Fibroblast of lung (primary cell): ENCODE results near the gene IGDCC3. TPM values are rescaled to one million over a fixed set of nuclear protein-coding genes. Genes with fewer than 3 reads are reported as not detected.
A peak's percentile ranks its signal among the peaks of the same experiment; 100 is the strongest.

Experiments used
- DNase-seq, 2 donors: peaks; one replicate each; pipeline versions ENCODE4 v3.0.0 to v3.0.0-alpha.2; 2010; ENCODE audit warnings: low read depth in 2 of 2
- H2AFZ ChIP-seq: 2 replicates; pipeline ENCODE4 v1.5.1; 2012; ENCODE audit warnings: low read length, control low read depth, inconsistent platforms
- H3K27ac ChIP-seq: 2 replicates; pipeline ENCODE4 v1.5.1; 2011; ENCODE audit warnings: low read length, control low read depth; ENCODE audit not compliant: insufficient read depth
- H3K27me3 ChIP-seq: 2 replicates; pipeline ENCODE4 v1.5.1; 2011; ENCODE audit warnings: mild to moderate bottlenecking, low read length; ENCODE audit not compliant: control insufficient read depth, insufficient read depth
- H3K36me3 ChIP-seq: 2 replicates; pipeline ENCODE4 v1.5.1; 2011; ENCODE audit warnings: low read length; ENCODE audit not compliant: control insufficient read depth, insufficient read depth
- H3K4me1 ChIP-seq: 2 replicates; pipeline ENCODE4 v1.5.1; 2011; ENCODE audit warnings: low read length; ENCODE audit not compliant: control insufficient read depth, insufficient read depth; ENCODE audit errors: extremely low read depth
- H3K4me2 ChIP-seq: 2 replicates; pipeline ENCODE4 v1.5.1; 2011; ENCODE audit warnings: low read length, control low read depth; ENCODE audit not compliant: insufficient read depth; ENCODE audit errors: extremely low read depth
- H3K4me3 ChIP-seq, 4 experiments: fragments of 200-600 bp in 1 of 4; sonication (generic) in 1 of 4; replicated peaks in 1 of 4; 2 replicates each; pipeline ENCODE4 v1.5.1; 2011 to 2016; ENCODE audit warnings: low read length in 4 of 4, low read depth in 3 of 4, mild to moderate bottlenecking in 3 of 4, control low read depth in 2 of 4, inconsistent platforms in 1 of 4, mixed read lengths in 1 of 4; ENCODE audit not compliant: insufficient read depth in 1 of 4; ENCODE audit errors: control extremely low read depth in 1 of 4
- H3K79me2 ChIP-seq: 2 replicates; pipeline ENCODE4 v1.5.1; 2012; ENCODE audit warnings: mild to moderate bottlenecking, low read length, inconsistent platforms; ENCODE audit not compliant: control insufficient read depth, insufficient read depth
- H3K9ac ChIP-seq: 2 replicates; pipeline ENCODE4 v1.5.1; 2011; ENCODE audit warnings: mild to moderate bottlenecking, low read length, control low read depth; ENCODE audit not compliant: insufficient read depth
- H3K9me3 ChIP-seq: 2 replicates; pipeline ENCODE4 v1.5.1; 2012; ENCODE audit warnings: low read depth, low read length; ENCODE audit not compliant: control insufficient read depth, insufficient read depth
- H4K20me1 ChIP-seq: 2 replicates; pipeline ENCODE4 v1.5.1; 2011; ENCODE audit warnings: low read length; ENCODE audit not compliant: control insufficient read depth, insufficient read depth; ENCODE audit errors: extremely low read depth
- EZH2 ChIP-seq: IDR thresholded peaks from 2 replicates; pipeline ENCODE4 v1.5.1; 2012; ENCODE audit warnings: low read length, control low read depth, mild to moderate bottlenecking; ENCODE audit errors: missing control alignments
- polyA minus RNA-seq: library from RNA; depleted of rRNA, polyadenylated mRNA; stranded (reverse); fragments of >200 nt; gene quantifications from 2 replicates; pipeline ENCODE4 v1.2.3, GENCODE V29; 2011; ENCODE audit warnings: low replicate concordance
- polyA plus RNA-seq, 2 donors: library from polyadenylated mRNA; depleted of rRNA in 1 of 2; stranded (reverse) in 1 of 2; unstranded in 1 of 2; fragments of >200 nt; gene quantifications; 2 replicates each; pipeline ENCODE4 v1.2.1, GENCODE V29; 2011 to 2012; ENCODE audit warnings: missing spikeins in 1 of 2
- total RNA-seq: library from RNA; depleted of rRNA; stranded (reverse); fragments of >200 nt; gene quantifications from 2 replicates; pipeline ENCODE4 v1.2.1, GENCODE V29; 2014
- TF ChIP-seq, protein P1 (sequence below), 2 donors: IDR thresholded peaks in 1 of 2; conservative IDR thresholded peaks in 1 of 2; 1 replicate in 1 of 2; 2 replicates in 1 of 2; pipeline ENCODE4 v1.5.1; 2011 to 2012; ENCODE audit warnings: low read length in 2 of 2, control low read depth in 1 of 2, inconsistent platforms in 1 of 2, low read depth in 1 of 2, mild to moderate bottlenecking in 1 of 2

Gene IGDCC3
- total RNA-seq (not detected in 2 replicates), polyA plus RNA-seq (0.15 TPM in 1 of 2 replicates, not detected in the other), polyA minus RNA-seq (not detected in 2 replicates)
- 0.19 TPM in 1 of 2 replicates, not detected in the other for polyA plus RNA-seq (2012)

DNA sequence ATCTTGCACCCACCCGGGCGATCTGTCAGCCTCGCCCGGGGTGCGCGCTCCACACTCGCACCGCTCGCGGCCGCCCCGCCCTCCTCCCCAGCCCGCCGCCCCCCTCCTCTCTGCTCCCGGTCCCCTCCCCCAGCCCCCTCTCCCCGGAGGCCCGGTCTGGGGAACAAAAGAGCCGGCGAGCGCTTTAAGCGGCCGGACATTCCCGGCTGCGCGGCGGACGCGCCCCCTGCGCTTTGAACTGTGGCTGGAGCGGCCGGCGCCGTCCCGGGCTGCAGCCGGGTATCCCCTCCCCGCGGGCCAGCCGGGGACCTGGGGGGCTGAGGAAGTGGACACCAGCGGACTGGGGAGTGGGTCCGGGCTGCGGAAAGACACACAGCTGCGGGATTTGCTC, at the start of gene IGDCC3:
TSS of gene IGDCC3 (minus strand) at position 27 of the 391 bp plus-strand sequence. CDS start 214 bp downstream, outside the sequence.
- peak within 1 kb of the TSS in 3 of 4 experiments; percentile 8 to 52 (median 43) for H3K4me3 ChIP-seq
- peak within 1 kb of the TSS; percentile 79 for H3K4me2 ChIP-seq
- no peaks in the 10 kb centered on the region for H3K4me1 ChIP-seq
- H3K79me2 ChIP-seq, result no peaks in the 10 kb centered on the region
- H4K20me1 ChIP-seq, result no peaks in the 10 kb centered on the region
- H3K27ac ChIP-seq, result no peak within 1 kb of the TSS
- TF ChIP-seq, protein P1, sequence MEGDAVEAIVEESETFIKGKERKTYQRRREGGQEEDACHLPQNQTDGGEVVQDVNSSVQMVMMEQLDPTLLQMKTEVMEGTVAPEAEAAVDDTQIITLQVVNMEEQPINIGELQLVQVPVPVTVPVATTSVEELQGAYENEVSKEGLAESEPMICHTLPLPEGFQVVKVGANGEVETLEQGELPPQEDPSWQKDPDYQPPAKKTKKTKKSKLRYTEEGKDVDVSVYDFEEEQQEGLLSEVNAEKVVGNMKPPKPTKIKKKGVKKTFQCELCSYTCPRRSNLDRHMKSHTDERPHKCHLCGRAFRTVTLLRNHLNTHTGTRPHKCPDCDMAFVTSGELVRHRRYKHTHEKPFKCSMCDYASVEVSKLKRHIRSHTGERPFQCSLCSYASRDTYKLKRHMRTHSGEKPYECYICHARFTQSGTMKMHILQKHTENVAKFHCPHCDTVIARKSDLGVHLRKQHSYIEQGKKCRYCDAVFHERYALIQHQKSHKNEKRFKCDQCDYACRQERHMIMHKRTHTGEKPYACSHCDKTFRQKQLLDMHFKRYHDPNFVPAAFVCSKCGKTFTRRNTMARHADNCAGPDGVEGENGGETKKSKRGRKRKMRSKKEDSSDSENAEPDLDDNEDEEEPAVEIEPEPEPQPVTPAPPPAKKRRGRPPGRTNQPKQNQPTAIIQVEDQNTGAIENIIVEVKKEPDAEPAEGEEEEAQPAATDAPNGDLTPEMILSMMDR (conservative IDR thresholded peaks at IDR 0.05 in 1 of 2, IDR thresholded peaks at IDR 0.05 in 1 of 2; ENCODE audit: low read depth in 1 of 2, low read length in 2 of 2), result no peak
- TF ChIP-seq EZH2, result no peak
- peak within 1 kb of the TSS; percentile 16 for H2AFZ ChIP-seq
- peak; percentile 18 to 36 for DNase-seq
- H3K9ac ChIP-seq, result no peak within 1 kb of the TSS
- no peaks in the 10 kb centered on the region for H3K36me3 ChIP-seq
- H3K27me3 ChIP-seq, result peaks cover 37% of the 10 kb centered on the region
- no peaks in the 10 kb centered on the region for H3K9me3 ChIP-seq

DNA sequence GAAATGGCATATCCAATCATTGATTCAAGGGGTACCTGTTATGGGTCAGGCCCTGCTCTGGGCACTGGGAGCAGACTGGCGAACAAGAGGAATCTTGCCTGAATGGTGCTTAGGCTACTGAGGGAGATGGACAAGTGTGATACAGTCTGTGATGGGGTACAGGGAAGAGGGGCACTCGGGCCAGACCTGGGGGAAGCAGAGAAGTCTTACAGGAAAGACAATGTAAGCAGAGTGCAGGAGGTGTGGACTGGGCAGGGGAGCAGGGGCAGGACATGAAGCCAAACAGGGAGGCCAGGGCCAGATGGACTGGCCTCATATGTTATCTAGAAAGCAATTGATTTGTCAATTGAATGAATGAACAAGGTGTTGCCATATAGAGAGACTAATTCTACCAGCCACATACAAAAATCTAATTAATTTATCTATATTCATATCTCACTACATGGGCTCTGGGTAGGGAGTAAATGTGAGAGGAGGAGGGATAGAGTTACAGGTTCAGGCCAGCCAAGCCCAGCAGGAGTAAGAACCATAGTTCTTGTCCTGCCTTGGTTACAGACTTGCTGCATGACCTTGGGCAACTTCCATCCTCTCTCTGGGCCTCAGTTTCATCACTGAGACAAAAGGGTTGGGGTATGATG, 48.5 kb upstream of the IGDCC3 start:
- no peak for DNase-seq
- H3K9ac ChIP-seq, result no peak overlapping the region
- H3K79me2 ChIP-seq, result no peaks in the 10 kb centered on the region
- H3K4me2 ChIP-seq, result no peak overlapping the region
- H4K20me1 ChIP-seq, result no peaks in the 10 kb centered on the region
- peaks cover 3% of the 10 kb centered on the region for H3K4me1 ChIP-seq
- H3K27me3 ChIP-seq, result peaks cover 5% of the 10 kb centered on the region
- no peaks in the 10 kb centered on the region for H3K36me3 ChIP-seq
- H3K9me3 ChIP-seq, result no peaks in the 10 kb centered on the region
- H2AFZ ChIP-seq, result no peak overlapping the region
- no peak overlapping the region for H3K4me3 ChIP-seq
- no peak overlapping the region for H3K27ac ChIP-seq
- TF ChIP-seq EZH2, result no peak
- TF ChIP-seq, protein P1 (conservative IDR thresholded peaks at IDR 0.05 in 1 of 2, IDR thresholded peaks at IDR 0.05 in 1 of 2; ENCODE audit: low read depth in 1 of 2, low read length in 2 of 2), result no peak

DNA sequence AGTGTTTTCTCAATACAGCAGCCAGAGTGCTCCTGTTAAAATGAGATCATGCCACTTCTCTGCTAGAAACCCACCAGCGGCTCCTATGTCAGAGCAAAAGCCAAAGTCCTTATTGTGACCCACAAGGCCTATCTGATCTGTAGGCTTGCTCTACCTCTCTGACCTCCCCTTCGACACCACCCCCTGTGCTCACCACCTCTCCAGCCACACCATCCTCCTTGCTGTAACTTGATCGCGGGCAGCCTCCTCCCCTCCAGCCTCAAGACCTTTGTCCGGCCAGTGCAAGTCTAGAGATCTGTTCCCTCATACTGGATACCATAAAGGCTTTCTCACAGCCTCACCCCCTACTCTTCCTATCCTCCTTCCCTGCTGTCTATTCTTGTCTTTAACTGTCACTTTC, 46.9 kb upstream of the IGDCC3 start:
- H3K9me3 ChIP-seq, result no peaks in the 10 kb centered on the region
- H3K4me2 ChIP-seq, result no peak overlapping the region
- H3K27ac ChIP-seq, result no peak overlapping the region
- no peak overlapping the region for H2AFZ ChIP-seq
- DNase-seq, result no peak
- no peak overlapping the region for H3K4me3 ChIP-seq
- TF ChIP-seq, protein P1 (conservative IDR thresholded peaks at IDR 0.05 in 1 of 2, IDR thresholded peaks at IDR 0.05 in 1 of 2; ENCODE audit: low read depth in 1 of 2, low read length in 2 of 2), result no peak
- TF ChIP-seq EZH2, result no peak
- no peak overlapping the region for H3K9ac ChIP-seq
- no peaks in the 10 kb centered on the region for H4K20me1 ChIP-seq
- peaks cover 5% of the 10 kb centered on the region for H3K27me3 ChIP-seq
- no peaks in the 10 kb centered on the region for H3K79me2 ChIP-seq
- no peaks in the 10 kb centered on the region for H3K36me3 ChIP-seq
- H3K4me1 ChIP-seq, result peaks cover 3% of the 10 kb centered on the region
